ENCODE measurements around the gene PRLHR.

PRLHR gene

DNA sequence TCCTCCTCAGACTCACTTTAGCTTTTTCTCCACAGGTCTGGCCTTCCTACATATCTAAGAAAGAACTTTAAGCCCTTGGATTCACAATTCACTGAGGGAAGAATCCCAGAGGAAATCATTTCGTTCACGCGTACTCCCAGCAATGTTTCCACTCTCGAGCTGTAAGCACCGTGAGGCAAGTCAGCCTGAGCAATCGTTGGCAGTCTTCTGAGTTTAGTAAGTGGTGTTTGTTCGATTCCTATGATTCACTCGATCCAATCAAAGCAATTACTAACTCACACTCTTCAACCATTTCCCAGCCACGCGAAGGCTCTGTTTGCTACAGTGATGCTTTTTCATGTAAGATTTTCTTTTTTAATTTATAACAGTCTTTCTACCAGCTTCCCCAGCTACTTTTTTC lies 10.2 kb upstream of the PRLHR start:
- Mint-ChIP-seq H3K36me3 (no peaks in the 10 kb centered on the region), H3K4me3 (no peak overlapping the region), H3K4me1 (no peaks in the 10 kb centered on the region), H3K9me3 (peaks cover 3 to 4% of the 10 kb centered on the region in 2 donors), H3K27ac (no peak overlapping the region), H3K27me3 (peaks cover 0 to 20% of the 10 kb centered on the region in 2 donors)
- ATAC-seq (replicated peaks) = no peak
- DNase-seq = no peak

DNA sequence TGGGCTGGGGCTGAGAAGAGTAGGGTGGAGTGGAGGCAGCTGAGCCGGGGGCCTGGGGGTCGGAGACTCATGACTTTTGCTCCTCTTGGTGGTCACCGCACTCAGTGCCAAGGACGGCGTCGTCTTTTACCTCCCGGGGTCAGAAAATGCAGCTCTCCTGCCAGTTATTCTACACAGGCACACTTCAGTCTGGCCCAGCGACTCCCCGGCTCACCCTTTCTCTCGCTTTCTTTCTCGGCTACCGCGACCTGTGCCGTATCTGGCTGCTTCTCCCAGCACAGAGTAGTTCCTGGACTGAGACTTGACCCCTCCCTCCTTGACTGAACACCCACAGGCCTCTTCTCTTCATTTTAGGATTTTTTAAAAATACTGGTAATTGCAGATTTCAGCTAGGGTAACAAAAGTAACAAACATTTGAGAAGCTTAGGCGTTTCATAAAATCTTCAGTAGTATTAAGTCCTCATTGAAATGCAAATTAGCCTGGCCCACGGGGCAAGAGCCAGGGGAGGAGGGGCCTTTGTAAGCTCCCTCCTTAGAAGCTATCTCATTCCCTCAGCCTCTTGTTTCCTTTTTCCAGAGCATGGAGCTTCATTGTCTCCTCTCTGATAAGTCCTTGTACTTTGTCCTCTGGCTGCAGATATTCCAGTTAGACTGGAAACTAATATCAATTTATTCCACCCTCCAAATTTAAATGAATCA lies 1.1 kb upstream of the PRLHR start:
- Mint-ChIP-seq H3K27me3 (peaks cover 72 to 84% of the 10 kb centered on the region in 2 donors), H3K36me3 (peaks cover 0 to 12% of the 10 kb centered on the region in 2 donors), H3K4me3 (peak overlapping the region in 1 of 2 donors; percentile 40), H3K27ac (no peak overlapping the region), H3K4me1 (peaks cover 6 to 23% of the 10 kb centered on the region in 2 donors), H3K9me3 (peaks cover 0 to 6% of the 10 kb centered on the region in 2 donors)
- DNase-seq (no peak), ATAC-seq (replicated peaks) (no peak)

DNA sequence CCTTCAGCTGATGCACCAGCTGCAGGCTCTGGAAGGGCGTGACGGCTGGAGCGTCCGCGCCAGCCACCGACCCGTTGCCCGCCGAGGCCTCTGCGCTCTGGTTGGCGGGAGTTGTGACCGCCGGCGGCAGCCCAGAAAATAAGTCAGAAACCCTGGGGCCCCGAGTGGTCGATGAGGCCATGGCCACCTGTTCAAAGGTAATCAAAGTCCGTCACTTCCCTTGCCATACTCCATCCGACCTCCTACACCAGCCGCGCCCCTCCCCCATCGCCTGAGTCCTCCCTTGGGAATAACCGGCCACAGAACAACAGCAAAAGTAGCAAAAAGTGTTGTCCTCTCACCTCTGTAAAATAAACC lies 406 bp downstream of the PRLHR start:
- H3K36me3 Mint-ChIP-seq = peaks cover 0 to 12% of the 10 kb centered on the region in 2 donors
- H3K9me3 Mint-ChIP-seq = peaks cover 0 to 6% of the 10 kb centered on the region in 2 donors
- no peak for ATAC-seq (replicated peaks)
- DNase-seq = no peak
- no peak overlapping the region for H3K27ac Mint-ChIP-seq
- peaks cover 70 to 81% of the 10 kb centered on the region in 2 donors for H3K27me3 Mint-ChIP-seq
- H3K4me3 Mint-ChIP-seq = no peak overlapping the region
- peaks cover 6 to 23% of the 10 kb centered on the region in 2 donors for H3K4me1 Mint-ChIP-seq

DNA sequence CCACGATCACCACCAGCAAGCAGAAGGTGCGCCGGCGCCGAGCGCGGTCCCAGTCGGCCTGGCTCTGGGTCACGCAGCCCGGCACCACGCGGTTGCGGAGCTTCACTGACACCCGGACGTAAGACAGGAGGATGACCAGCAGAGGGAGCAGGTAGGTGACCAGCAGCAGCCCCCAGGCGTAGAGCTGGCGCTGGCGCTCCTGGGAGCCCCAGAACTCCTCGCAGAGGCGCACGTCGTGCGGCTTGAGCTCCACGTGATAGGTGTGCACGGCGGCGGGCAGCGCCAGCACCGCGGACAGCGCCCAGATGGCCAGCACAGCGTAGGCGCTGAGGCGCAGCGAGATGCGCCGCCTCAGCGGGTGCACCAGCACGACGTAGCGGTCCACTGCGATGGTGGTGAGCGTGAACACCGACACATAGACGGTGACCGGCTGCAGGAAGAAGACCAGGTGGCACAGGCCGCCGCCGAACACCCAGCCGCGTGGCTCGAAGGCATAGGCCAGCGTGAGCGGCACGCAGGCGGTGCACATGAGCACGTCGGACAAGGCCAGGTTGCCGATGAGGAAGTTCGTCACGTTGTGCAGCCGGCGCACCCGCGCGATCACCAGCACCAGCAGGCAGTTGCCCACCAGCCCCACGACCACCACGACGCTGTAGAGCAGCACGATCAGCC lies 920 bp downstream of the PRLHR start:
- peaks cover 6 to 23% of the 10 kb centered on the region in 2 donors for H3K4me1 Mint-ChIP-seq
- H3K36me3 Mint-ChIP-seq = peaks cover 0 to 12% of the 10 kb centered on the region in 2 donors
- DNase-seq (no peak), ATAC-seq (replicated peaks) (peak; percentile 31 to 33)
- H3K9me3 Mint-ChIP-seq = peaks cover 0 to 6% of the 10 kb centered on the region in 2 donors
- no peak overlapping the region for H3K27ac Mint-ChIP-seq
- H3K4me3 Mint-ChIP-seq = no peak overlapping the region
- peaks cover 65 to 76% of the 10 kb centered on the region in 2 donors for H3K27me3 Mint-ChIP-seq

DNA sequence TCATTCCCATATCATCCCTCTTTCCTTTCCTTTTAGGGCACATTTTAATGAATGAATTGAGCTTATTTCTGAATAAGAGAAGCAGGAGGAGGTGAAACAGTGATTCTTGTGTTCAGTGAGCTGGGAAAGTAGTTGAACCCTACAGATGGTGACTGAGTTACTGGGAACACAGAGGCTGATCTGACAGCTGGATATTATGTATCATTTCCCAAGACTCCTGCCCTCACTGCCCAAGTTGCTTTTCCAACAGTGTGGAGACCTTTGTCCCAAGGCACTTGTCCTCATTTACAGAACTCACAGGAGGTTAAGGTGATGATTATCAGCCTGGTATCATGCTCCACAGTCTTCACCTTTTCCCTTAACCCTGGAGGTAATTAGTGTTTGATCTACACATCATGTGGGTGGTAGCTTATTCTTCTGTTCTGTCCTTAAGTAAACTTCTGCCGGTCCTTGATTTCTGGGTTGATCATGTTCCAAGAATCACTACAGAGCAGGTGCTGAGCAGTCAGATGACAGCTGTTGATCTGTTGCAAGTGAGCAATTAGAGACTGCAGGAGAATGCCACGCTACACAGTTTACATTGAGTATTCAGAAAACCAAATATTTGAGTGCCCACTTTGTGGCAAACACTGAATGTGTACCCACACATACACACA lies 2.6 kb downstream of the PRLHR start:
- DNase-seq (no peak), ATAC-seq (replicated peaks) (no peak)
- Mint-ChIP-seq H3K9me3 (peaks cover 0 to 6% of the 10 kb centered on the region in 2 donors), H3K27ac (no peak overlapping the region), H3K4me3 (no peak overlapping the region), H3K4me1 (peaks cover 6 to 23% of the 10 kb centered on the region in 2 donors), H3K27me3 (peaks cover 55 to 73% of the 10 kb centered on the region in 2 donors), H3K36me3 (peaks cover 0 to 12% of the 10 kb centered on the region in 2 donors)

DNA sequence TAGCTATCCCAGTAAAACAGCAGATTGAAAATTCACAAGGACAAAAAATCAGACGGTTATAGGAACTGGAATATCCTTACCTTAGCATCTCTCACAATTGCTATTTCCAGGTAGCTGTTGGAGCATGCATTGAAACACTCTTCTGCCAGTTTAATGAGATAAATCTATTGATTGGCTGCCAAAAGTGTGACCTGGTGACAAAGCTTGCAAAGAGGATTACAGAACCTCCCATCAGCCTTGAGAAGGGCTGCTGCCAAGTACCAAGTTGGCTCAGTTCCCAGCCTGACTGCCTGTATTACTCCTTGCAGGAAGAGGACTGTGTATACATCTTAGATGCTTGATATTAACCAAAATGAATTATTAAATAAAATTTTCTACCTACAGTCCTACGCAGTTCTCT lies 5.1 kb downstream of the PRLHR start:
- Mint-ChIP-seq H3K4me3 (no peak overlapping the region), H3K27me3 (peaks cover 41 to 62% of the 10 kb centered on the region in 2 donors), H3K27ac (no peak overlapping the region), H3K36me3 (peaks cover 0 to 8% of the 10 kb centered on the region in 2 donors), H3K9me3 (peaks cover 0 to 3% of the 10 kb centered on the region in 2 donors), H3K4me1 (peaks cover 3 to 10% of the 10 kb centered on the region in 2 donors)
- no peak for DNase-seq
- no peak for ATAC-seq (replicated peaks)

DNA sequence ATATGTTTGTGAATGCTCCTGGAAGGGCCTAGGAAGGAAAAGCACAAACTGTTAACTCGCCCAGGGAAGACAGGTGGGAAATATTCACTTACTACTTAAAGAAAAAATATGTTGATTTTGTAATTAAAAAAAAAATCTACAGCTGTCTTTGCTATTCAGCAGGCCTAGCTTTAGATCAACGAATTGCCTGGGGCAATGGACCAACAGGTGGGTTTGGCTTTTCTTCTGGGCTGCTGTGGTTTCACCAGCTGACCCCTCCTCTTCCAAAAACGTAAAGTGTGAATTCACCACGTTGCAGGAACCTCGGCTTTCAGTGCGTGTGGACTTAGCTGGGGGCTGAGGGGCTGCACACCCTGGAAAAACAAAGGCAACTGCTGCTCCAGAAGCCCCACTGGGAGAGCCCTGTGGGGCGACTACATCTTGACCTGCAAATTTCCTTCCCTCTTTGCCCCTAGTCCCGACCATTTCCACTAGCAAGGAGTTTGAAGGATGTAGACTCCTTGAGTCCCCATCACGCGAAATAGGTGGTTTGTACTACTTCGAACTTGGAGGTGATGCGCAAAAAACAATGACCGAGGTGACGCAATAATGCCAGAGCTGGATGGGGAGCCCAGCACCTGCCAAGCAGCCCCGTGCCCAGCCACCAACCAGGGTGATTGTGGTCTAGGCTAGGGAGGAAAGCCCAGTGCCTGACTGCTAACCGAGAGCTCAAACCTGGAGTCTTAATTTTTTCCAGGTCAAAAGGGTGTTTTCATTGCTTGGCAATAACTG lies 7.4 kb downstream of the PRLHR start:
- Mint-ChIP-seq H3K4me1 (no peaks in the 10 kb centered on the region), H3K9me3 (no peaks in the 10 kb centered on the region), H3K4me3 (no peak overlapping the region), H3K27me3 (peaks cover 19 to 39% of the 10 kb centered on the region in 2 donors), H3K36me3 (no peaks in the 10 kb centered on the region), H3K27ac (peak overlapping the region; percentile 9)
- ATAC-seq (replicated peaks) (no peak), DNase-seq (no peak)

DNA sequence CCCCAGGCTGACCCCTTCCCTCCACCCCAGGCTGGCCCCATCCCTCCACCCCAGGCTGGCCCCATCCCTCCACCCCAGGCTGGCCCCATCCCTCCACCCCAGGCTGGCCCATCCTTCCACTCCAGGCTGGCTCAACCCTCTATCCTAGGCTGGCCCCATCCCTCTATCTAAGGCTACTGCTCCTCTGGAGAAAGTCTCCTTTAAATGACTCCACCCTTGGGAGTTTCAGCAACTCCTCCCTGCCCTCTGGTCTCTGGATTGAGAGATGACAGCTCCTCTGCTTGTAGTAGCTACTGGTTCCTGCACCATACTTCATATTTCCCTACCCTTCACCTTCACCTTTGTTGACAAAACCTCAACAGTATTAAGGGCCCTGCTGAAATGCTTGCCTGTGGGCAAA lies 8.5 kb downstream of the PRLHR start:
- no peaks in the 10 kb centered on the region for H3K9me3 Mint-ChIP-seq
- peaks cover 10 to 28% of the 10 kb centered on the region in 2 donors for H3K27me3 Mint-ChIP-seq
- no peak overlapping the region for H3K27ac Mint-ChIP-seq
- H3K4me1 Mint-ChIP-seq = no peaks in the 10 kb centered on the region
- H3K36me3 Mint-ChIP-seq = no peaks in the 10 kb centered on the region
- no peak overlapping the region for H3K4me3 Mint-ChIP-seq
- ATAC-seq (replicated peaks) (no peak), DNase-seq (no peak)

DNA sequence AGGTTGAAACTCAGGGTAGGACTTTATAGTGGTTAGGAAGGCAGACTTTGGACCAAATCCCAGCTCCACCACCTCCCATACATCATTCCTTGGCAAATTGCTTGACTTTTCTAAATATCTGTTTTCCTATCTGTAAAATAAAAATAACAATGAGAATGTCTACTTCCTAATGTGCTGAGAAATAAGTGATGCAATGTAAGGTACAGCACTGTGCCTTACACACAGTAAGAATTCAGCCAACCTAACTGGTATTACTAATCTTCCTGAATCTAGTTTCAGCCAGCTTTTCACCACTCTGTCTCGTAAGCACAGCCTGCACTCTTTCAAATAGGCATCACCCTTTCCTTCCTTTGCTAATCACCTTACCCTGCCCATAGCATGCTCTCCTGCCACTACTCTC lies 9.7 kb downstream of the PRLHR start:
- no peaks in the 10 kb centered on the region for H3K36me3 Mint-ChIP-seq
- H3K4me3 Mint-ChIP-seq = no peak overlapping the region
- no peak for ATAC-seq (replicated peaks)
- no peaks in the 10 kb centered on the region for H3K9me3 Mint-ChIP-seq
- DNase-seq = no peak
- H3K27ac Mint-ChIP-seq = no peak overlapping the region
- no peaks in the 10 kb centered on the region for H3K4me1 Mint-ChIP-seq
- peaks cover 8 to 31% of the 10 kb centered on the region in 2 donors for H3K27me3 Mint-ChIP-seq

DNA sequence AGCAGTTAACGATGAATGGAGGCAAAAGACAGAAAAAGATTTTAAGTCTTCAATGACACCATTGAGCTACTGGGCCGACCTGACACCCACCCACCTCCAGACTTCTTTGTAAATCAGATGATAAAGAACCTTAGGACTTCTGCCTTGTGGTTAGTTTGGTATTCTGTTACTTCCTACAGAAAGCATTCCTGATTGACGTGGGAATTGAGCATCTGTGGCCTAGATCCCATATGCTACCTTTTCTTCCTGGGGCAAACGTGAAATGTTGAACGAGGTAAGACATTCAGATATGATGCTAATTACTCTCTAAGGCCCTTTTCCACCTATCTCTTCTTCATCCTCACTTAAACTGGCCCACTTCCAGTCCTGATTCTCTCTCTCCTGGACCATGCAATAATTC lies 10.2 kb downstream of the PRLHR start:
- DNase-seq = no peak
- H3K4me1 Mint-ChIP-seq = no peaks in the 10 kb centered on the region
- no peak for ATAC-seq (replicated peaks)
- no peak overlapping the region for H3K4me3 Mint-ChIP-seq
- no peak overlapping the region for H3K27ac Mint-ChIP-seq
- H3K27me3 Mint-ChIP-seq = peaks cover 8 to 37% of the 10 kb centered on the region in 2 donors
- no peaks in the 10 kb centered on the region for H3K9me3 Mint-ChIP-seq
- no peaks in the 10 kb centered on the region for H3K36me3 Mint-ChIP-seq

DNA sequence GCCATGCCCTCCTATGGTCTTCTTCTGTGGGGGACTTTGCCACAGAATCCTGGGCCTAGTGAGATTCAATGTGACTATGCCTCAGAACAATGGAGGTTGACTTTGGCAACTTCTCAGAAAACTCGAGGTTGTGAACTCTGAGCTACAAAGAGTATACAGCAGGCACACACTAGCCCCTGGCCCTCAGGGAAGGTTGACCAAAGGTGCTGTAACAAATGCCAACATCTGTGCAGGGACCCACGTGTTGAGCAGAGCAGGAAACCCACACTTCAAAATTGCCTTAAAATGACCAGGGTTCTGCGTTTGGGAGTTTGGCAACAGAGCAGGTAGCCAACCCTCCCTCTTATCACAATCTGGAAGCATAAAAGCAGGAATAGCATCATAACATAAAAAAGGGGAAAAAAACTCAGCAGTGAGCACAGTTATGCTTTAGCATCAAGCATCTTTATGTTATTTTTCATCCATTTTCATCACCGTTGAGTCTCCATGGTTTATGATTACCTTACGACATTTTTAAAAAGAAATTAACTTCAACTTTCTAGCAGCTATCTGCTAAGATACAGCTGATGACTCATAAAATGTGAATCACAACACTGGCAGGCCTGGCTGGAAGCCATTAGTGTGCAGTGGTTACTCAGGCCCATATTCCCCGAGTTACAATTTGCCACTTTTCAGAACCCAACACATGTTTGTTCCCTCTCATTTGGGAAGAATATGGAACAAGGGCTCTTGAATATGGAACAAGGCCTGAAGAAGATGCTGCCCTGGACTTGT lies 11.1 kb downstream of the PRLHR start:
- ATAC-seq (replicated peaks) (no peak), DNase-seq (no peak)
- Mint-ChIP-seq H3K36me3 (no peaks in the 10 kb centered on the region), H3K4me1 (no peaks in the 10 kb centered on the region), H3K27me3 (peaks cover 12 to 39% of the 10 kb centered on the region in 2 donors), H3K9me3 (no peaks in the 10 kb centered on the region), H3K4me3 (no peak overlapping the region), H3K27ac (no peak overlapping the region)

DNA sequence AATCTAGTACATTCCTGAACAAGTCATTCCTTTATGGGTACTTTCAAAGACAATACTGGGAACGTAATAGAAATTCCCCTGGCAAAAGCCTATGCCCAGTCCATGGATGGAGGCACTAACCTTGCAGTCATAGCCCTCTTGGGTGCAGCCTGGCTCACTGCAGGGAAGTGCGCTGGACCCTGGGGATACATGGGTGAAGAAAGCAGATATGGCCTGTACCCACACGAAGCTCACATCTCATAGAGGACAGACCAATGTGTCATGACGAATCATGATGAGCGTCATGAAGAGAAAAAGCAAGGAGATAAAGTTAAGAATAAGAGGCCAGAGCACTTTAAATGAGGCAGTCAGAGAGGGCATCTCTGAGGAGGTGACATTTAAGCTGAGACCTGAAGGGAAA lies 11.8 kb downstream of the PRLHR start:
- H3K4me3 Mint-ChIP-seq = no peak overlapping the region
- DNase-seq (no peak), ATAC-seq (replicated peaks) (no peak)
- H3K4me1 Mint-ChIP-seq = no peaks in the 10 kb centered on the region
- no peak overlapping the region for H3K27ac Mint-ChIP-seq
- no peaks in the 10 kb centered on the region for H3K36me3 Mint-ChIP-seq
- peaks cover 12 to 33% of the 10 kb centered on the region in 2 donors for H3K27me3 Mint-ChIP-seq
- no peaks in the 10 kb centered on the region for H3K9me3 Mint-ChIP-seq

DNA sequence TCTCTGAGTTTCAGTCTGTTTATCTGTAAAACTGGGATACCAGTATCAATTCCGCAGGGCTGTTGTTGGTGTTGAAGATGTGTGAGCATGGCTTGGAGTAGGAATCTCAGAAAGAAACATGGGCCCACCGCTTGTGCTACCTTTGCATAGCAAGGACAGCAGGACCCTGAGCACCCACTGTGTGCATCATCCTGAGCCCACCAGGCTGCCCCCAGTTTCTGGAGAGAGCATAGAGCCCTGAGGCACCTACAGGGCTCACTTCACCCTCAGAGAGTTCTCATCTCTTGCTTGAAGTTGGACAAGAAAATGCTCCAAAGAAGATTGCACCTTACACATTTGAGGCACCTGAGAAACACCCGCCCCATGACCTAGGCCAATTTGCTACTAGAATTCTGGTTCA lies 12.9 kb downstream of the PRLHR start:
- Mint-ChIP-seq H3K27ac (no peak overlapping the region), H3K36me3 (no peaks in the 10 kb centered on the region), H3K9me3 (no peaks in the 10 kb centered on the region), H3K27me3 (peaks cover 12 to 23% of the 10 kb centered on the region in 2 donors), H3K4me1 (no peaks in the 10 kb centered on the region), H3K4me3 (no peak overlapping the region)
- ATAC-seq (replicated peaks) = no peak
- no peak for DNase-seq

DNA sequence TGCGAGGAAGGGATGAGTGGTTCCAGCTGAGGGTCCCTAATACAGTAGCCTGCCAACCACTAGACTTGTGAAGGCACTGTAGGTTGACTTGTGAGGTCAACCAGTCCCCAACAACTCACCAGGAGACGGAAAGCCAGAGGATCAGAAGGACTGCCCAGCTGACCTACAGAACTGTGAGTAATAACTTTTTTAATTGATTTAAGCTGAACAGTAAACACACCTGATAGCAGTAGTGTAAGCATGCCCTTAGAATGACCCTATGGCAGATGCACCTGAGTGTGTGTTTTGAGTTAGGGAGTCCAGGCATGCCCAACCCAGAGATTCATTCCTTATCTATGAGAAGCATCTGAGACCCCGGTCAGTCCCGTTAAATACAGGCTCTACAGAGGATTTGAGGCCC lies 14.1 kb downstream of the PRLHR start:
- Mint-ChIP-seq H3K9me3 (no peaks in the 10 kb centered on the region), H3K4me3 (no peak overlapping the region), H3K27ac (no peak overlapping the region), H3K27me3 (peaks cover 4 to 12% of the 10 kb centered on the region in 2 donors), H3K36me3 (no peaks in the 10 kb centered on the region), H3K4me1 (no peaks in the 10 kb centered on the region)
- DNase-seq (no peak), ATAC-seq (replicated peaks) (no peak)

Measured in stimulated activated naive B cell treated with anti-CD40 and anti-IgM and Interleukin-4, amounts not matched to agents 10 μg/mL and 1 μg/mL and 100 μg/mL, for 72 hours (primary cell).